ENCODE data around the gene ZBTB7C.
A peak's percentile ranks its signal among the peaks of the same experiment; 100 is the strongest.

The ZBTB7C gene

DNA sequence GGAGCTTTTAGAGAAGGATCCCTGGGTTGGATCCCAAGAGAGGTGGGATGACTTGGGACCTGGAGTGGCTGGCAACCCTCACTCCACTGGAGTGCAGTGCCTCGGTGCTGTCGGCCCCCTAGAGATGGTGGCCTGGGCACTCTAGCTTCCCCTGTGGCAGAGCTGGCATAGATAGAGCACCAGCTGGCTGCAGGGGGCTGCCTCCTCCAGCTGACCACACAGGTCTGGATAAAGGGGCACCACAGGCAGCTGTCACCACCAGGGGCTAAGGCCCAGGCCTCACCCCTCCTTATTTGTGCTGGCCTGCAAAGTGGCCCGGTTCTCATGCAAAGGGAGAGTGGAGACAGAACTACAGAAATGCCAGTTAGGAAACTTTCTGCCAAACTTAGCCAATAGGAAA, 74.3 kb downstream of the ZBTB7C start:
- Histone ChIP-seq H3K9ac (ENCODE audit: low read depth, low read length) (no peak overlapping the region), H3K4me1 (ENCODE audit: insufficient read depth, low read length) (no peaks in the 10 kb centered on the region), H3K79me2 (ENCODE audit: insufficient read depth, low read length) (no peaks in the 10 kb centered on the region), H3K9me3 (ENCODE audit: insufficient read depth, low read length, severe bottlenecking) (no peaks in the 10 kb centered on the region), H3K27me3 (ENCODE audit: insufficient read depth, low read length, poor library complexity) (peaks cover 19% of the 10 kb centered on the region), H3K4me2 (ENCODE audit: insufficient read depth, low read length) (no peak overlapping the region), H3K36me3 (ENCODE audit: insufficient read depth, low read length) (no peaks in the 10 kb centered on the region), H3K27ac (ENCODE audit: low read length) (no peak overlapping the region), H4K20me1 (ENCODE audit: insufficient read depth, low read length) (no peaks in the 10 kb centered on the region), H3K4me3 (ENCODE audit: low read depth in 1 of 2, low read length in 2 of 2) (no peak overlapping the region), H2AFZ (ENCODE audit: low read depth, low read length) (no peak overlapping the region)
- TF ChIP-seq, protein P1, sequence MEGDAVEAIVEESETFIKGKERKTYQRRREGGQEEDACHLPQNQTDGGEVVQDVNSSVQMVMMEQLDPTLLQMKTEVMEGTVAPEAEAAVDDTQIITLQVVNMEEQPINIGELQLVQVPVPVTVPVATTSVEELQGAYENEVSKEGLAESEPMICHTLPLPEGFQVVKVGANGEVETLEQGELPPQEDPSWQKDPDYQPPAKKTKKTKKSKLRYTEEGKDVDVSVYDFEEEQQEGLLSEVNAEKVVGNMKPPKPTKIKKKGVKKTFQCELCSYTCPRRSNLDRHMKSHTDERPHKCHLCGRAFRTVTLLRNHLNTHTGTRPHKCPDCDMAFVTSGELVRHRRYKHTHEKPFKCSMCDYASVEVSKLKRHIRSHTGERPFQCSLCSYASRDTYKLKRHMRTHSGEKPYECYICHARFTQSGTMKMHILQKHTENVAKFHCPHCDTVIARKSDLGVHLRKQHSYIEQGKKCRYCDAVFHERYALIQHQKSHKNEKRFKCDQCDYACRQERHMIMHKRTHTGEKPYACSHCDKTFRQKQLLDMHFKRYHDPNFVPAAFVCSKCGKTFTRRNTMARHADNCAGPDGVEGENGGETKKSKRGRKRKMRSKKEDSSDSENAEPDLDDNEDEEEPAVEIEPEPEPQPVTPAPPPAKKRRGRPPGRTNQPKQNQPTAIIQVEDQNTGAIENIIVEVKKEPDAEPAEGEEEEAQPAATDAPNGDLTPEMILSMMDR (IDR thresholded peaks at IDR 0.05; ENCODE audit: borderline replicate concordance, extremely low read depth, low read length, poor library complexity, severe bottlenecking), result no peak
- no peak for TF ChIP-seq EZH2 (IDR thresholded peaks at IDR 0.05; ENCODE audit: borderline replicate concordance, low read depth, low read length, severe bottlenecking)
- ATAC-seq (ENCODE audit: insufficient read depth, low read depth) (no peak), DNase-seq (no peak)

DNA sequence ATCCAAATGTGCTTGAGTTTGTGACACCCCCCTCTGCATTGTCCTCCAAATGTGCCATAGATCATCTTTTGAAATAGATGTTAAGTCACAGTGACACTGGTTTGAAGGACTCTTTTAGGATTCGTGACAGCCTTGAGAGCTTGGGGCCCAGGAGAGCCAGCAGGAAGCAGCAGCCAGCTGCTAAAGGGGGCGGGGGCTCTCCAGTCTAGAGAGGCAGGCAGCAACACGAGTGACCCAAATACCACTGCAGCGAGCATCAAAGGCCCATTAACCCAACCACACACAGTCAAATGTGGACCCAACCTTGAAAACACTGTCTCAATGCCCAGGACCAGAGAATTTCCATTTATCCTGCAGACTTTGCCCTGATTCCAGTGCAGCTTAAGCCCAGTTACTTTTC, 75.6 kb downstream of the ZBTB7C start:
- Histone ChIP-seq H3K27ac (ENCODE audit: low read length) (no peak overlapping the region), H3K36me3 (ENCODE audit: insufficient read depth, low read length) (no peaks in the 10 kb centered on the region), H3K4me2 (ENCODE audit: insufficient read depth, low read length) (no peak overlapping the region), H4K20me1 (ENCODE audit: insufficient read depth, low read length) (no peaks in the 10 kb centered on the region), H3K27me3 (ENCODE audit: insufficient read depth, low read length, poor library complexity) (peaks cover 19% of the 10 kb centered on the region), H3K9me3 (ENCODE audit: insufficient read depth, low read length, severe bottlenecking) (no peaks in the 10 kb centered on the region), H3K79me2 (ENCODE audit: insufficient read depth, low read length) (no peaks in the 10 kb centered on the region), H3K9ac (ENCODE audit: low read depth, low read length) (no peak overlapping the region), H2AFZ (ENCODE audit: low read depth, low read length) (no peak overlapping the region), H3K4me1 (ENCODE audit: insufficient read depth, low read length) (no peaks in the 10 kb centered on the region), H3K4me3 (ENCODE audit: low read depth in 1 of 2, low read length in 2 of 2) (no peak overlapping the region)
- peak; percentile 56; the same call in 2 of the 3 replicates for ATAC-seq (ENCODE audit: insufficient read depth, low read depth)
- peak; percentile 15 for DNase-seq
- TF ChIP-seq EZH2 (IDR thresholded peaks at IDR 0.05; ENCODE audit: borderline replicate concordance, low read depth, low read length, severe bottlenecking), result no peak
- TF ChIP-seq, protein P1 (IDR thresholded peaks at IDR 0.05; ENCODE audit: borderline replicate concordance, extremely low read depth, low read length, poor library complexity, severe bottlenecking), result no peak

DNA sequence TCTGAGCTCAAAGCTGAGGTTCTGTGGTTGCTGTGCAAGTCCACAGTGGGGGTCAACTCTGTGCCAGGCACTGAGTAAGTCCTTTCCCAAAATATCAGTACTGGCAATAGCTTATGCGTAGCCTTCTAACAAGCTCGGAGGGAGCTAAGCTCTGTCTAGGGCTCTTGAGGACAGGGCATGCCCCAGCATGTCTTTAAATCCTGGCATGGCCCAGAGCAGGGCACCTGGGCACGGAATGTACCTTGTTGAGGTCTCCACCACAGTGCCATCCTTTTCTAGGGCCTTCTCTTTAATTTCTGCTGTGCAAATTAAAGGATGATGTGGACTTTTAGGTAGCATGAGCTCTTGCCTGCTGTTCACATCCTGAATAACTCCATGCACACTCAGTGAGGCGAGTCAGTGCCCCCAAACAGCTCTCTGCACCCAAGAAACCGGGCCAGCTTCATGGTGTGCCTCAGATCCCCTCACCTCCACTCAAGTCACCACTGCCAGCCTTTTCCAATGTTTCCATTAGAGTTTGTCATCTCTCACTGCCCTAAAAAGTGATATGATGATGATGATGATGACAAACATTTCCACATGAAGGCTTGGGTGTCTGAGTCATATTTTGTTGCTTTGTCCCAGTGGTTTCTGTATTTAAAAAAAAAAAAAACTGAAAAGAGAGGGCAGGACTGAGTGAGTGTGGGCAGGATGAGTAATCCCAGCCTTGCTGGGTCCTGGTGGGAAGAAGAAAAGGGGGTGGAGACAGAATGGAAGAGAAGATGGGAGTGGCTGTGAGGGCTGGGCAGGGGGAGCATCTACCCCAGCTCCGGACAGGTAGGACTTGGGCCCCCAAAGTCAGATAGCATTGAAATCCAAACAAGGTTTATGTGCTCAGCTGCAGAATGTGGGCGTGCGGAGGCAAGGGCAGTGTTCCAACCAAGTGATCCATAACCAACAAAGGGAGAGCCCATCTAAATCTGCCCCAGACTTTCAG, 78.9 kb downstream of the ZBTB7C start:
- Histone ChIP-seq H3K27ac (ENCODE audit: low read length) (no peak overlapping the region), H3K27me3 (ENCODE audit: insufficient read depth, low read length, poor library complexity) (peaks cover 19% of the 10 kb centered on the region), H3K9ac (ENCODE audit: low read depth, low read length) (no peak overlapping the region), H3K79me2 (ENCODE audit: insufficient read depth, low read length) (no peaks in the 10 kb centered on the region), H4K20me1 (ENCODE audit: insufficient read depth, low read length) (no peaks in the 10 kb centered on the region), H3K4me1 (ENCODE audit: insufficient read depth, low read length) (no peaks in the 10 kb centered on the region), H3K4me2 (ENCODE audit: insufficient read depth, low read length) (no peak overlapping the region), H2AFZ (ENCODE audit: low read depth, low read length) (no peak overlapping the region), H3K4me3 (ENCODE audit: low read depth in 1 of 2, low read length in 2 of 2) (no peak overlapping the region), H3K9me3 (ENCODE audit: insufficient read depth, low read length, severe bottlenecking) (no peaks in the 10 kb centered on the region), H3K36me3 (ENCODE audit: insufficient read depth, low read length) (no peaks in the 10 kb centered on the region)
- no peak for ATAC-seq (ENCODE audit: insufficient read depth, low read depth)
- no peak for DNase-seq
- TF ChIP-seq, protein P1 (IDR thresholded peaks at IDR 0.05; ENCODE audit: borderline replicate concordance, extremely low read depth, low read length, poor library complexity, severe bottlenecking), result no peak
- TF ChIP-seq EZH2 (IDR thresholded peaks at IDR 0.05; ENCODE audit: borderline replicate concordance, low read depth, low read length, severe bottlenecking), result no peak
